GM12878 (cell line): ENCODE data around the gene SNRNP27. TPM values are rescaled to one million over a fixed set of nuclear protein-coding genes. Genes with fewer than 3 reads are reported as not detected.

Source experiments
- ATAC-seq: fragments of 200-7000 bp; cut with Tn5 transposase; 3 replicates; pipeline ENCODE4 v1.9.1; 2020; ENCODE audit warnings: mild to moderate bottlenecking, moderate library complexity
- BruUV-seq: library from RNA; stranded (reverse); fragments of 400-500 nt; replicated peaks from 2 replicates; lab custom pipeline; 2021; lab: Mats Ljungman, UMichigan
- CTCF ChIA-PET: fragments of 300-600 bp; sonication (Branson Sonifier 250); formaldehyde crosslinking; extraction: SDS; loops from one replicate; lab custom pipeline; 2021; ENCODE audit warnings: inconsistent platforms; lab: Yijun Ruan, JAX
- POLR2A ChIA-PET: fragments of 350-600 bp; formaldehyde crosslinking; extraction: SDS; loops from one replicate; lab custom pipeline; 2021; ENCODE audit warnings: inconsistent platforms; lab: Charles Lee
- RAD21 ChIA-PET: fragments of 300-600 bp; sonication (Branson Sonifier 250); formaldehyde crosslinking; loops from one replicate; lab custom pipeline; 2023; ENCODE audit warnings: antibody characterized with exemption; ENCODE audit not compliant: unreplicated experiment; lab: Charles Lee
- SMC1A ChIA-PET: fragments of 300-600 bp; sonication (Branson Sonifier 250); formaldehyde crosslinking; loops from one replicate; lab custom pipeline; 2023; ENCODE audit not compliant: unreplicated experiment, uncharacterized antibody; lab: Charles Lee
- DNase-seq: peaks from one replicate; pipeline ENCODE4 v3.0.0-alpha.2; 2011; ENCODE audit warnings: low read depth, low spot score
- FAIRE-seq: peaks from 3 replicates; lab custom pipeline; 2011; peaks lifted over from hg19 to GRCh38; lab: Jason Lieb, UNC
- H2AFZ ChIP-seq: 2 replicates; pipeline ENCODE4 v1.6.0; 2011; ENCODE audit warnings: low read depth, low read length, control low read depth; ENCODE audit not compliant: control insufficient read depth
- H3K27ac ChIP-seq: 2 replicates; pipeline ENCODE4 v1.5.1; 2011; ENCODE audit warnings: control low read depth; ENCODE audit not compliant: control insufficient read depth, insufficient read depth
- H3K27me3 ChIP-seq, 2 experiments: replicated peaks in 1 of 2; 2 replicates each; pipeline versions ENCODE4 v1.6.0 to v1.6.1; 2011; ENCODE audit warnings: low read length in 1 of 2; ENCODE audit not compliant: control insufficient read depth in 2 of 2, insufficient read depth in 2 of 2
- H3K36me3 ChIP-seq, 2 experiments: 2 replicates each; pipeline ENCODE4 v1.5.1; 2011; ENCODE audit warnings: low read length in 1 of 2; ENCODE audit not compliant: control insufficient read depth in 2 of 2, insufficient read depth in 2 of 2
- H3K4me1 ChIP-seq: 2 replicates; pipeline ENCODE4 v1.6.1; 2011; ENCODE audit warnings: mild to moderate bottlenecking, low read length, moderate library complexity, mixed read lengths; ENCODE audit not compliant: control insufficient read depth, insufficient read depth
- H3K4me2 ChIP-seq: 2 replicates; pipeline ENCODE4 v1.6.0; 2011; ENCODE audit warnings: control low read depth; ENCODE audit not compliant: control insufficient read depth, insufficient read depth
- H3K4me3 ChIP-seq: fragments of 200-600 bp; sonication (generic); 2 replicates; pipeline ENCODE4 v1.5.1; 2016
- H3K79me2 ChIP-seq: 2 replicates; pipeline ENCODE4 v1.6.0; 2011; ENCODE audit warnings: low read length; ENCODE audit not compliant: control insufficient read depth, insufficient read depth
- H3K9ac ChIP-seq: 2 replicates; pipeline ENCODE4 v1.8.0; 2011; ENCODE audit warnings: low read length, control low read depth, mixed read lengths; ENCODE audit not compliant: control insufficient read depth, insufficient read depth
- H3K9me3 ChIP-seq: replicated peaks from 3 replicates; pipeline ENCODE4 v1.5.1; 2011; ENCODE audit warnings: mild to moderate bottlenecking, low read length; ENCODE audit not compliant: control insufficient read depth, insufficient read depth
- H4K20me1 ChIP-seq: 2 replicates; pipeline ENCODE4 v1.6.0; 2011; ENCODE audit not compliant: control insufficient read depth, insufficient read depth
- EP300 ChIP-seq, 2 experiments: fragments of 150-350 bp in 1 of 2; IDR thresholded peaks; 2 replicates each; pipeline ENCODE4 v1.6.1; 2011 to 2012; ENCODE audit warnings: low read depth in 2 of 2, low read length in 2 of 2, borderline replicate concordance in 1 of 2, improper control_type of control experiment in 1 of 2, inconsistent platforms in 1 of 2; ENCODE audit not compliant: control insufficient read depth in 1 of 2
- ETV6 ChIP-seq, 2 experiments: fragments of 450-650 bp in 1 of 2; IDR thresholded peaks in 1 of 2; conservative IDR thresholded peaks in 1 of 2; 2 replicates each; pipeline ENCODE4 v1.6.1; 2014; ENCODE audit warnings: antibody characterized with exemption in 1 of 2, borderline replicate concordance in 1 of 2, low read depth in 1 of 2, mild to moderate bottlenecking in 1 of 2, moderate library complexity in 1 of 2
- IRF4 ChIP-seq: IDR thresholded peaks from 2 replicates; pipeline ENCODE4 v1.6.1; 2011; ENCODE audit warnings: low read depth, low read length
- JUNB ChIP-seq: IDR thresholded peaks from 2 replicates; pipeline ENCODE4 v1.6.1; 2016; ENCODE audit warnings: antibody characterized with exemption, mild to moderate bottlenecking
- KAT2A ChIP-seq: conservative IDR thresholded peaks from 2 replicates; pipeline ENCODE4 v1.6.1; 2011; ENCODE audit warnings: low read depth, low read length; ENCODE audit not compliant: control insufficient read depth
- MYB ChIP-seq: fragments of 150-350 bp; IDR thresholded peaks from 2 replicates; pipeline ENCODE4 v1.6.1; 2014; ENCODE audit warnings: mild to moderate bottlenecking, low read depth, low read length, borderline replicate concordance
- NFYA ChIP-seq: IDR thresholded peaks from 2 replicates; pipeline ENCODE4 v1.6.1; 2011; ENCODE audit warnings: low read depth, mild to moderate bottlenecking, low read length, improper control_type of control experiment, borderline replicate concordance
- NKRF ChIP-seq: fragments of 450-650 bp; conservative IDR thresholded peaks from 2 replicates; pipeline ENCODE4 v1.6.1; 2017; ENCODE audit warnings: mild to moderate bottlenecking, moderate library complexity
- POLR2A ChIP-seq: IDR thresholded peaks from 2 replicates; pipeline ENCODE4 v1.6.1; 2011; ENCODE audit warnings: low read depth, mild to moderate bottlenecking, low read length
- POLR2AphosphoS2 ChIP-seq: IDR thresholded peaks from 2 replicates; pipeline ENCODE4 v1.6.1; 2011; ENCODE audit warnings: low read depth, mild to moderate bottlenecking, low read length, improper control_type of control experiment, moderate library complexity
- RAD51 ChIP-seq: fragments of 450-650 bp; IDR thresholded peaks from 2 replicates; pipeline ENCODE4 v1.6.1; 2016; ENCODE audit warnings: moderate library complexity, mild to moderate bottlenecking, inconsistent platforms
- ZNF384 ChIP-seq: IDR thresholded peaks from 2 replicates; pipeline ENCODE4 v1.6.1; 2012; ENCODE audit warnings: low read depth, mild to moderate bottlenecking, low read length, improper control_type of control experiment, borderline replicate concordance
- WGBS: methylation state at CpG from one replicate; pipeline ENCODE4 v1.1.6; 2016; ENCODE audit warnings: low lambda C conversion rate; ENCODE audit not compliant: insufficient replicate concordance, insufficient coverage; ENCODE audit errors: missing lambda C conversion rate; 5-methylcytosine and 5-hydroxymethylcytosine counted together
- in situ Hi-C: fragments of 300-500 bp; cut with MboI; formaldehyde crosslinking; loops from 9 replicates; pipeline ENCODE4 v1.14.3; 2018; ENCODE audit warnings: mixed read lengths
- intact Hi-C: fragments of 100-400 bp; cut with micrococcal nuclease; formaldehyde crosslinking; loops from one replicate; pipeline ENCODE4 v1.14.2; 2022; ENCODE audit not compliant: unreplicated experiment
- polyA plus RNA-seq, 11 experiments: library from polyadenylated mRNA; depleted of rRNA in 4 of 11; unstranded in 6 of 11; stranded (reverse) in 5 of 11; fragments of >200 nt; fragmentation: Nextera tagmentation in 4 of 11; fragmentation: Illumina TruSeq in 1 of 11; extraction: Ambion mirVana in 4 of 11; extraction: Trizol in 1 of 11; gene quantifications; 1 replicate in 1 of 11; 2 replicates in 10 of 11; pipeline versions ENCODE4 v1.2.1 to v1.2.3, GENCODE V29; 2011 to 2016; ENCODE audit warnings: inconsistent platforms in 2 of 11, missing spikeins in 2 of 11, low read depth in 1 of 11
- total RNA-seq, 4 experiments: library from RNA; depleted of rRNA in 3 of 4; stranded (reverse); fragments of >200 nt in 3 of 4; fragmentation: Illumina TruSeq in 1 of 4; extraction: Trizol in 1 of 4; gene quantifications; 2 replicates each; pipeline versions ENCODE4 v1.2.1 to v1.2.3, GENCODE V29; 2013 to 2021

The SNRNP27 gene
- total and polyA plus RNA-seq, 10 of the 15 experiments (the other 5 are each of a cell fraction or from before 2014, with no cell fraction given) = 30.6 to 89.5 (median 49.2) TPM

- SMC1A ChIA-PET = interaction anchor here (0.9 to 1.1 kb wide), 3 partner anchors 11 to 142 kb away, joined by 3 read pairs; partner anchors contain the start of gene MXD1
- 100% methylated on average over 2 of the region's 2 CpGs for WGBS
- no peaks in the 10 kb centered on the region for H4K20me1 ChIP-seq
- RAD21 ChIA-PET = no interaction called here
- H3K36me3 ChIP-seq = no peaks in the 10 kb centered on the region; a peak in 2 of 4 replicates
- in situ Hi-C loops = no loop called here
- H3K27ac ChIP-seq = no peak overlapping the region
- no peak overlapping the region for H2AFZ ChIP-seq
- TF ChIP-seq EP300 (IDR thresholded peaks at IDR 0.05; ENCODE audit: borderline replicate concordance in 1 of 2, control insufficient read depth in 1 of 2, low read depth in 2 of 2, low read length in 2 of 2) (no peak), RAD51 (no peak)
- H3K4me3 ChIP-seq = no peak overlapping the region
- ATAC-seq = no peak
- no peaks in the 10 kb centered on the region for H3K79me2 ChIP-seq
- no peak overlapping the region for H3K4me2 ChIP-seq
- intact Hi-C loops = no loop called here
- CTCF ChIA-PET = interaction anchor here (0.9 to 2.6 kb wide), 2 partner anchors 134 to 142 kb away, joined by 3 to 17 read pairs; no protein-coding TSS in a partner anchor
- BruUV-seq = no TSS peak
- POLR2A ChIA-PET = interaction anchor here (0.8 to 1.4 kb wide), 2 partner anchors 15 to 33 kb away, joined by 3 read pairs; no protein-coding TSS in a partner anchor
- no peaks in the 10 kb centered on the region for H3K4me1 ChIP-seq
- DNase-seq = no peak
- no peaks in the 10 kb centered on the region for H3K9me3 ChIP-seq
- H3K9ac ChIP-seq = no peak overlapping the region
- no peak for FAIRE-seq
- no peaks in the 10 kb centered on the region for H3K27me3 ChIP-seq
These were observed 35.5 kb upstream of the SNRNP27 start for GRCh38 chr2:69858261-69858660.

- no peak overlapping the region for H3K4me3 ChIP-seq
- H3K9ac ChIP-seq = no peak overlapping the region
- no peak overlapping the region for H3K27ac ChIP-seq
- CTCF ChIA-PET = interaction anchor here (1.2 to 2.6 kb wide), 4 partner anchors 10 to 139 kb away, joined by 3 to 8 read pairs (median 4); no protein-coding TSS in a partner anchor
- FAIRE-seq = no peak
- H3K4me1 ChIP-seq = no peaks in the 10 kb centered on the region
- peaks cover 3 to 17% of the 10 kb centered on the region in 2 experiments; a peak in 3 of 4 replicates for H3K36me3 ChIP-seq
- BruUV-seq = no TSS peak
- RAD21 ChIA-PET = interaction anchor here (1.1 to 1.6 kb wide), 2 partner anchors 138 kb away, joined by 3 to 5 read pairs; no protein-coding TSS in a partner anchor
- intact Hi-C loops = no loop called here
- no peak for DNase-seq
- H3K9me3 ChIP-seq = no peaks in the 10 kb centered on the region
- no peak overlapping the region for H3K4me2 ChIP-seq
- SMC1A ChIA-PET = interaction anchor here (0.6 to 1.3 kb wide), 4 partner anchors 13 to 140 kb away, joined by 3 to 5 read pairs (median 4); no protein-coding TSS in a partner anchor
- no peak for ATAC-seq
- no peaks in the 10 kb centered on the region for H3K27me3 ChIP-seq
- no peaks in the 10 kb centered on the region for H4K20me1 ChIP-seq
- in situ Hi-C loops = no loop called here
- H2AFZ ChIP-seq = no peak overlapping the region
- POLR2A ChIA-PET = interaction anchor here (0.6 kb wide), 1 partner anchor 161 kb away, joined by 3 read pairs; no protein-coding TSS in a partner anchor
- 94% methylated on average over 1 of the region's 1 CpG for WGBS
- no peaks in the 10 kb centered on the region for H3K79me2 ChIP-seq
- TF ChIP-seq MYB (no peak), NFYA (no peak), KAT2A (no peak), ETV6 (conservative IDR thresholded peaks at IDR 0.05 in 1 of 2, IDR thresholded peaks at IDR 0.05 in 1 of 2; ENCODE audit: borderline replicate concordance in 1 of 2, low read depth in 1 of 2) (no peak), IRF4 (no peak), EP300 (IDR thresholded peaks at IDR 0.05; ENCODE audit: borderline replicate concordance in 1 of 2, control insufficient read depth in 1 of 2, low read depth in 2 of 2, low read length in 2 of 2) (no peak), ZNF384 (no peak), NKRF (no peak), POLR2AphosphoS2 (no peak), POLR2A (no peak), JUNB (no peak)
These were observed 30.5 kb upstream of the SNRNP27 start for GRCh38 chr2:69863298-69863697.
